SW 1271 (cell line): Measurements from ENCODE around the gene FGR.
A peak's percentile ranks its signal among the peaks of the same experiment; 100 is the strongest.
"Not testable (repeated sequence)": the region's sequence is repeated elsewhere in the genome, so short reads cannot be mapped to it uniquely, and the experiment has no call there.

Experiments used
- DNase-seq, 2 experiments: peaks; one replicate each; lab custom pipeline; 2025; lab: John Stamatoyannopoulos, UW

Gene FGR

GRCh38 chr1:27634985-27635367 is at the start of gene FGR:
TSS of gene FGR (minus strand) at chr1:27635185. CDS start at chr1:27623916, 11,269 bp downstream.
- DNase-seq, result no peak

DNA sequence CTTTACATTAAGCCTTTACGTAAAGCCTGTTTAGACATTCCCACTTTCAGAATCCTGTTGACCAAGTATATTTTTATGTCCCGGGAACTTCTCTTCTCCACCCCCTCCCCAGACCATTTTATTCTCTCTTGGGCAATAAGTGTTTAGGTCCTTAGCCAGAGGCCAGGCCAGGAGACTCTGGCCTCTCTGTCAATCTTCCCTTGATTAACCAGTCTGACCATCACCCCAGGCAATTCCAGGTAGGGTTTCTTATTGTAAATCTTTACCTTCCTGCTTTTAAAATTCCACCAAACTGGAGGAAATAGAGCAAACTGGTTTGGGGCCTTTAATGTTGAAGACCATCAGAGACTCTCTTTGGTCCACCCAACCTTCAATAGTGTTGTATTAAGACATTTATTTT is 49.2 kb upstream of the FGR start:
- no peak for DNase-seq

GRCh38 chr1:27682351-27682944 is 47.5 kb upstream of the FGR start:
- DNase-seq, result no peak

DNA sequence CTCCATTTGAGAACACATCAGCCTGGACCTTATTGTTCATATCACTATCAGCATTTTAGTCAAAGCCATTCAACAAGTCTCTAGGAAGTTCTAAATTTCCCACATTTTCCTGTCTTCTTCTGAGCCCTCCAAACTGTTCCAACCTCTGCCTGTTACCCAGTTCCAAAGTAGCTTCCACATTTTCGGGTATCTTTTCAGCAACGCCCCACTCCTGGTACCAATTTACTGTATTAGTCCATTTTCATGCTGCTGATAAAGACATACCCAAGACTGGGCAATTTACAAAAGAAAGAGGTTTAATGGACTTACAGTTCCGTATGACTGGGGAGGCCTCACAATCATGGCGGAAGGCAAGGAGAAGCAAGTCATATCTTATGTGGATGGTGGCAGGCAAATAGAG is 46.6 kb upstream of the FGR start:
- not testable (repeated sequence) for DNase-seq

DNA sequence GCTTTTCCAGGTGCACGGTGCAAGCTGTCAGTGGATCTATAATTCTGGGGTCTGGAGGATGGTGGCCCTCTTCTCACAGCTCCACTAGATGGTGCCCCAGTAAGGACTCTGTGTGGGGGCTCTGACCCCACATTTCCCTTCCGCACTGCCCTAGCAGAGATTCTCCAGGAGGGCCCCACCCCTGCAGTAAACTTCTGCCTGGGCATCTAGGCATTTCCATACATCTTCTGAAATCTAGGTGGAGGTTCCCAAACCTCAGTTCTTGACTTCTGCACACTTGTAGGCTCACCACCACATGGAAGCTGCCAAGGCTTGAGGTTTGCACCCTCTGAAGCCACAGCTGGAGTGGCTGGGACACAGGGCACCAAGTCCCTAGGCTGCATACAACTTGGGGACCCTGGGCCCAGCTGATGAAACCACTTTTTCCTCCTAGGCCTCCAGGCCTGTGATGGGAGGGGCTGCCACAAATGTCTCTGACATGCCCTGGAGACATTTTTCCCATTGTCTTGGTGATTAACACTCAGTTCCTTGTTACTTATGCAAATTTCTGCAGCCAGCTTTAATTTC is 45.3 kb upstream of the FGR start:
- DNase-seq, result not testable (repeated sequence)

GRCh38 chr1:27678747-27679146 is 43.8 kb upstream of the FGR start:
- DNase-seq, result no peak

DNA sequence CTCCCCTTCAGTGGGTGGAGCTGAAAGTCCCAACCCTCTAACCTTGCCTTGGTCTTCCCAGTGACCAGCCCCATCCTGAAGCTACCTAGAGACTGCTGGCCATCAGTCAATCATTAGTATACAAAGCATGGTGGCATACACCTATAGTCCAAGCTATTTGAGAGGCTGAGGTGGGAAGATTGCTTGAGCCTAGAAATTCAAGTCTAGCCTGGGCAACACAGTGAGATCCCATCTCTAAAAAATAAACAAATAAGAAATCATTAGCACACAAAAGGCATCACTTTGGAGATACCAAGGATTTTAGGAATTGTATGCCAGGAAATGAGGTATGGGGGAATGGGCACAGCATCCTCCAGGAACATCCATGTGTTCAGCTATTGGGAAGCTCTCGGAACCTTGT is 41.4 kb upstream of the FGR start:
- no peak for DNase-seq

GRCh38 chr1:27672750-27673112 is 37.7 kb upstream of the FGR start:
- no peak for DNase-seq

DNA sequence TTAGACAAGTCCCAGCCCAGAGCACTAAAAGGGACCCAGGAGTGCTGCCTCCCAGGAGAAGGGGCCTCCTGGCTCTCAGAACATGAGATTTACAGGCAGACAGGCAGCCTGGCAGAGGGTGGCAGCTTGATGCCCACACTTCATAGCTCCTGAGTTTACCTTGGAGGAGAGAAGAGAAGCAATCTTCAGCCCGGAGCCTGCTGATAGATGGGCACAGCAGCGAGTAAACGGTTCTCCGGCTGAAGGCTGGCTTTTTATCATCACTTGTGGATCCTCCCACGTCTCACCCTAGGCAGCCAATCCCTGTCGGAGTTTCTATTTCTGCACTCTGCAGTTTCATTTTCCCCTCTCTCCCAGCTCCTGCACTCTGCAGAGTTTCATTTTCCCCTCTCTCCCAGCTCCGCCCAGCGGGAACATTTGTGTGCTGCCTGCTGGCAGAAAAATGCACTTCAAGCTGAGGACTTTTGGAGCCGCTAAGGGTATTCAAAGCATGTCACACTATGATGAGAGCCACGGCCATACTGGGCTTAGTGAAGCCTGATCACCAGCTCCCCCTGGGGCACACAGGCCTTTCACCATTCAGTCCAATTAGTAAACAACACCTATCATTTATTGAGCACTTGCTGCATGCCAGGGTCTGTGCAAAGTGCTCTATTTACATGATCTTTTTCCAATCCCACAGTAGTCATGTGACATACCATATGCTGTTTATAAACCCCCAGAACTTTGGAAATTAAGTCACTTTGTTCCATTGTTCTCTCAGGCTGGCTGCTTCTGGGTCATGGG is 37.2 kb upstream of the FGR start, which contains the start of gene IFI6:
IFI6 (minus strand) TSS at position 229 of the 786 bp plus-strand sequence. CDS start 2,878 bp downstream, outside the sequence.
- peak; percentile 92 to 97 for DNase-seq

DNA sequence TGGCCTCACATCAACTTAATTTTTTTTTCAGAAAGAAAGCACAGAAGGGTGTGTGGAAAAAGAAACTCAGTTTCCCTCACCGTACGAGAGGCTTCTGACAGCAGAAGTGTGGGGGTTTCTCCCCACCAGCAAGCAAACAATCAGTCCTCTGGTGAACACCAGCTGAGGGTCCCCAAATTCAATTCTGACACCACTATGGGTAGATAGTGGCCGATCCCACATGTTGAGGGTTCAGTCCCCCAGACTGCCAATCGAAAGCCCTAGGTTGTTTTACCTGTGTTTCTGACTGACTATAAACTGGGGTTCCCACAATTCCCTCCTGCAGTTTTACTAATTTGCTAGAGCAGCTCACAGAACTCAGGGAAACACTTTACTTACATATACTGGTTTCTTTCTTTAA is 34.9 kb upstream of the FGR start:
- no peak for DNase-seq

- peak in 1 of 2 experiments; percentile 32 for DNase-seq
Measured at GRCh38 chr1:27668808-27669723, 34.1 kb upstream of the FGR start.

GRCh38 chr1:27668121-27668807 is 33.3 kb upstream of the FGR start:
- DNase-seq, result no peak

DNA sequence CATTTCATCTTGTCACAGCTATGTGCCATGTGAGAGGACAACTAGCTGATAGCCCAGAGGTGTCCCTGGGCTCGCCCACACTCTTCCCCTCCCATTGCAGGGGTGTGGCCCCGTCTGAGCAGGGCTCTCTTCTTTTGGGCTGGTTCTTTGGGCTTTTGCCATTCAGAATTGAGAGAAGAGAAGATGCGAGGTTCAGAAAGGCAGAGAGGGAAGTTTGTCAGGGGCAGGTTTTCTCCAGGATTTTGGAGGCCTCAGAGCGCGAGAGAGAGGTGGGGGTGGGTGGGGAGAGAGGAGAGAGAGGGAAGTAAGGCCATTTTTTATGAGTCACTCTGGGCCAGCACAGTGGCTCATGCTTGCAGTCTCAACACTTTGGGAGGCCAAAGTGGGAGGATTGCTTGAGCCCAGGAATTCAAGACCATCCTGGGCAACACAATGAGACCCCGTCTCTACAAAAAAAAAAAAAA is 31.8 kb upstream of the FGR start:
- no peak for DNase-seq

GRCh38 chr1:27666294-27666693 is 31.3 kb upstream of the FGR start:
- no peak for DNase-seq

GRCh38 chr1:27665016-27665651 is 30.1 kb upstream of the FGR start:
- no peak for DNase-seq

DNA sequence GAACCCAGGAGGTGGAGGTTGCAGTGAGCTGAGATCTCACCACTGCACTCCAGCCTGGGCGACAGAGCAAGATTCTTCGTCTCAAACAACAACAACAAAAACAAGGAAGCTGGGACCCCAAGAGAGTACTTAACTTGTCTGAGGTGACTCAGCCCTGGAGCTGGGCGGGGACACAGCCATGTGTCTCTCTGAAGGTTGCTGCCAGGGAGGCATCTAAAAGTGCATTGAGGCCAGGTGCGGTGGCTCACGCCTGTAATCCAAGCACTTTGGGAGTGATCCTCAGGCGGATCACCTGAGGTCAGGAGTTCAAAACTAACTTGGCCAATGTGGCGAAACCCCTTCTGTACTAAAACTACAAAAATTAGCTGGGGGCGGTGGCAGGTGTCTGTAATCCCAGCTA is 29.3 kb upstream of the FGR start:
- no peak for DNase-seq

- peak; percentile 24 to 55 for DNase-seq
Measured at GRCh38 chr1:27662707-27663393, 27.9 kb upstream of the FGR start.

DNA sequence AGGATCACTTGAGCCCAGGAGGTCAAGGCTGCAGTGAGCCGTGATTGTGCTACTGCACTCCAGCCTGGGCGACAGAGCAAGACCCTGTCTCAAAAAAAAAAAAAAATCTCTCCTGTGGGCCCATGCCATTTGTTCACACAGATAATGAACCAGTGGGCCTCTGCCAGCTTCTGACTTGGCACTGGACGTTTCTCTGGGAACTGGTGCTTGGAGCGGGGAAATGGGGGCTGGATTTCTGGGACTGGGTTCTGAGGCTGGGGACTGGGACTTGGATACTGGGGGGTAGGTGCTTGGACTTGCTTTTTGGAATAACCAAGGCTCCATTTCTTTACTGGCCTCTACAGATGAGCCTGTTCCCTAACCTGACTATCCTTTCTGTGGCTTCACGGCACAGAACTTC is 27.3 kb upstream of the FGR start:
- DNase-seq, result no peak

- no peak for DNase-seq
Measured at GRCh38 chr1:27661412-27662075, 26.6 kb upstream of the FGR start.

GRCh38 chr1:27660300-27660835 is 25.4 kb upstream of the FGR start:
- DNase-seq, result no peak
